Activated CD8-positive, alpha-beta T cell treated with anti-CD3 and anti-CD28 coated beads for 36 hours (primary cell): ENCODE measurements around the gene EIF4A2. TPM values are rescaled to one million over a fixed set of nuclear protein-coding genes. Genes with fewer than 3 reads are reported as not detected.
"Not testable (repeated sequence)": the region's sequence is repeated elsewhere in the genome, so short reads cannot be mapped to it uniquely, and the experiment has no call there.

Experiments used
- ATAC-seq: fragments of 200-7000 bp; cut with Tn5 transposase; one replicate; pipeline ENCODE4 v1.10.0; 2021; ENCODE audit warnings: mild to moderate bottlenecking, moderate library complexity
- CTCF ChIA-PET: fragments of 350-600 bp; sonication (Branson Sonifier 250); formaldehyde crosslinking; loops from one replicate; lab custom pipeline; 2021; ENCODE audit warnings: antibody characterized with exemption; lab: Charles Lee
- POLR2A ChIA-PET: fragments of 350-600 bp; sonication (Branson Sonifier 250); formaldehyde crosslinking; loops from one replicate; lab custom pipeline; 2021; ENCODE audit warnings: antibody characterized with exemption; lab: Charles Lee
- DNase-seq: peaks from one replicate; pipeline ENCODE4 v3.0.0-alpha.2; 2020
- H3K27ac Mint-ChIP-seq: one replicate; pipeline ENCODE4 v1.8.0; 2021; ENCODE audit warnings: mild to moderate bottlenecking, mixed read lengths
- H3K27me3 Mint-ChIP-seq: one replicate; pipeline ENCODE4 v1.8.0; 2021; ENCODE audit warnings: mixed read lengths
- H3K36me3 Mint-ChIP-seq: one replicate; pipeline ENCODE4 v1.8.0; 2021; ENCODE audit warnings: low read depth, mixed read lengths
- H3K4me1 Mint-ChIP-seq: one replicate; pipeline ENCODE4 v1.8.0; 2021; ENCODE audit warnings: low read depth, mixed read lengths
- H3K4me3 Mint-ChIP-seq: one replicate; pipeline ENCODE4 v1.8.0; 2021; ENCODE audit warnings: mild to moderate bottlenecking, moderate library complexity, mixed read lengths
- H3K9me3 Mint-ChIP-seq: one replicate; pipeline ENCODE4 v1.8.0; 2021; ENCODE audit warnings: mixed read lengths
- intact Hi-C: fragments of 100-400 bp; cut with micrococcal nuclease; formaldehyde crosslinking; loops from one replicate; pipeline ENCODE4 v1.10.0; 2022
- total RNA-seq, 2 experiments: library from RNA; stranded (reverse); gene quantifications; one replicate each; pipeline ENCODE4 v1.2.3, GENCODE V29; 2021
- TF ChIP-seq, protein P1 (sequence below): fragments of 200-600 bp; IDR thresholded peaks from one replicate; pipeline ENCODE4 v1.8.0; 2022; ENCODE audit warnings: antibody characterized with exemption, mild to moderate bottlenecking

The EIF4A2 gene
- total RNA-seq, 2 experiments from 2014 or later = 450 to 466 TPM

- ATAC-seq = no peak
- Mint-ChIP-seq H3K27ac (no peak overlapping the region), H3K4me3 (no peak overlapping the region), H3K4me1 (peaks cover 6% of the 10 kb centered on the region), H3K9me3 (no peaks in the 10 kb centered on the region), H3K36me3 (peaks cover 2% of the 10 kb centered on the region), H3K27me3 (peaks cover 1% of the 10 kb centered on the region)
- TF ChIP-seq, protein P1, sequence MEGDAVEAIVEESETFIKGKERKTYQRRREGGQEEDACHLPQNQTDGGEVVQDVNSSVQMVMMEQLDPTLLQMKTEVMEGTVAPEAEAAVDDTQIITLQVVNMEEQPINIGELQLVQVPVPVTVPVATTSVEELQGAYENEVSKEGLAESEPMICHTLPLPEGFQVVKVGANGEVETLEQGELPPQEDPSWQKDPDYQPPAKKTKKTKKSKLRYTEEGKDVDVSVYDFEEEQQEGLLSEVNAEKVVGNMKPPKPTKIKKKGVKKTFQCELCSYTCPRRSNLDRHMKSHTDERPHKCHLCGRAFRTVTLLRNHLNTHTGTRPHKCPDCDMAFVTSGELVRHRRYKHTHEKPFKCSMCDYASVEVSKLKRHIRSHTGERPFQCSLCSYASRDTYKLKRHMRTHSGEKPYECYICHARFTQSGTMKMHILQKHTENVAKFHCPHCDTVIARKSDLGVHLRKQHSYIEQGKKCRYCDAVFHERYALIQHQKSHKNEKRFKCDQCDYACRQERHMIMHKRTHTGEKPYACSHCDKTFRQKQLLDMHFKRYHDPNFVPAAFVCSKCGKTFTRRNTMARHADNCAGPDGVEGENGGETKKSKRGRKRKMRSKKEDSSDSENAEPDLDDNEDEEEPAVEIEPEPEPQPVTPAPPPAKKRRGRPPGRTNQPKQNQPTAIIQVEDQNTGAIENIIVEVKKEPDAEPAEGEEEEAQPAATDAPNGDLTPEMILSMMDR = no peak
- ChIA-PET POLR2A (no interaction called here), CTCF (interaction anchor here (1.2 kb wide), 1 partner anchor 23 kb away, joined by 3 read pairs; no protein-coding TSS in a partner anchor)
- intact Hi-C loops = no loop called here
- no peak for DNase-seq
These were observed 32.1 kb downstream of the EIF4A2 start for GRCh38 chr3:186815435-186815834.

DNA sequence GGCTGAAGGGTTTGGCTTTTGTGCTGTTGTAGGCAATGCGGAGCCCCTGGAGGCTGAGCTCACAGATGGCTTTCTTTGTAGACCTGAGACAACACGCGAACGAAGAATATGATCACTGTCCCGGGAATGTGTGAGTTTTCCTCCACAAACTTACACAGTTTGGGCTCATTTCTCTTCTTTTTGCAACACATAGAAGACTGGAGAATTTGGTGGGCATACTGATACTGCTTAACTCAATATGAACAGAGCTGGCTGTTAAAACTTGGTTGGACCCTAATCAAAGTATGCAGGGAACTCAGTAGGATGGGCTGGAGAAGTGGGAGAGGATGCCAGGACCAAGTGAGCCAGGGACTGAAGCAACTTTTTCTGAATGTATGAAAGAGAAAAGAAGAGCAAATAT lies 35.1 kb downstream of the EIF4A2 start:
- intact Hi-C loops = no loop called here
- Mint-ChIP-seq H3K4me3 (no peak overlapping the region), H3K9me3 (no peaks in the 10 kb centered on the region), H3K36me3 (peaks cover 2% of the 10 kb centered on the region), H3K27ac (no peak overlapping the region), H3K4me1 (peaks cover 9% of the 10 kb centered on the region), H3K27me3 (no peaks in the 10 kb centered on the region)
- no peak for DNase-seq
- no peak for ATAC-seq
- ChIA-PET POLR2A (interaction anchor here (0.6 to 1.6 kb wide), 5 partner anchors 9 to 757 kb away, joined by 3 to 5 read pairs (median 3); partner anchors contain the start of gene EIF4A2), CTCF (interaction anchor here (0.9 to 4.8 kb wide), 3 partner anchors 9 to 203 kb away, joined by 3 to 61 read pairs (median 26); partner anchors contain the start of gene RFC4)
- TF ChIP-seq, protein P1 = no peak

DNA sequence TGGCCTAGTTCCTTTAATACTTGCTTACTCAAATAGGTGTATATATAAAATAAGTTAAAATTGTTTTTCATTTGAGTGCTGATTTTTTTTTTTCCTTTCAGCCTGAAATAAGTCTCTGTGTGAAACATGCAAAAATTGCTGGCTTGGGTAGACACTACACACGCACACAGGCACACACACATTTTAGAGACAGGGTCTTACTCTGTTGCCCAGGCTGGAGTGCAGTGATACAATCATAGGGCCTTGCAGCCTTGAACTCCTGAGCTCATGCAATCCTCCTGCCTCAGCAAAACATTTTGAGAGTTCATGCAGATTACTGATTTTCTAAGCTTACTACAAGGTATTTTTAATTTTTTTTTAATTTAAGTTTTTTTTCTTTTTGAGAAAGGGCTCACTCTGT lies 35.6 kb downstream of the EIF4A2 start:
- Mint-ChIP-seq H3K27ac (no peak overlapping the region), H3K36me3 (peaks cover 2% of the 10 kb centered on the region), H3K4me3 (no peak overlapping the region), H3K27me3 (no peaks in the 10 kb centered on the region), H3K4me1 (peaks cover 10% of the 10 kb centered on the region), H3K9me3 (no peaks in the 10 kb centered on the region)
- TF ChIP-seq, protein P1 = no peak
- intact Hi-C loops = no loop called here
- POLR2A ChIA-PET = interaction anchor here (0.6 to 1.6 kb wide), 6 partner anchors 8 to 757 kb away, joined by 3 to 5 read pairs (median 3); partner anchors contain the start of gene RFC4
- CTCF ChIA-PET = interaction anchor here (0.9 to 4.8 kb wide), 3 partner anchors 8 to 203 kb away, joined by 3 to 61 read pairs (median 26); partner anchors contain the start of gene RFC4
- DNase-seq (no peak), ATAC-seq (no peak)

DNA sequence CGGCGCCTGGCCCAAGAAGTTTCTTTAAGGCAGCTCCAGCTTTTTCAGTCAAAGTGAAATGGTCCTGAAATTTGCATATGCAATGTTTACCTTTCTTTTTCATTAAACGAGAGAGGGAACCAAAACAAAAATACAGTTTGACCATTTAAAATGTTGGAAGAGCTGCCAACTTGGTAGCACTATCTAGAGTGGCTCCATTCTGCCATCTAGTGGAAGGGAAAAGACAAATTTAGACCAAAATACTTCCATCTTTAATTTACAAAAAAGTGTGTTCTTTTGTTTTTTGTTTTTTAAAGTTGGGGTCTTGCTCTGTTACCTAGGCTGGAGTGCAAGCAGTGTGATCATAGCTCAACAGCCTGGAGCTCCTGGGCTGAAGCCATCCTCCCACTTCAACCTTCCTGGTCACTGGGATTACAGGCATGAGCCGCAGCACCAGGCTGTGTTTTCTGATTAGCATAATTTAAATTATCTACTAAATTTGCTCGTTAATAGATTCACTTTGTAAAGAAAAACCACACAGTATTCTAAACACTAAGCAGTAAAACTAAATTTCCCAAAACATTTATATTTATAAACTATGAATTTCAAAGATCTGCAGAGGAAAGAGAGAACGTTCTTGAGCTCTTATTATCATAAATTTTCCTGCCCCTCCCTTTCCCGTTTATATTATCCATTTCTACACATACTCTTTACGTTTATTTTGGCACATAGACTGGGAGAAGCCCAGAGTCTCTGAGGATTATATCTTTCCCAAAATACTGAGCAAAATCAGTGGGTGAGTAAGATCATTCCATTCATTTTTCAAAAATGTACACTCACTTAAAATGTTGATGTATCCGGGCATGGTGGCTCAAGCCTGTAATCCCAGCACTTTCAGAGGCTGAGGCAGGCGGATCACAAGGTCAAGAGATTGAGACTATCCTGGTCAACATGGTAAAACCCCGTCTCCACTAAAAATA lies 38.3 kb downstream of the EIF4A2 start:
- ChIA-PET POLR2A (interaction anchor here (1.0 to 7.8 kb wide), 5 partner anchors 13 to 150 kb away, joined by 3 to 81 read pairs (median 3); partner anchors contain the start of gene EIF4A2), CTCF (interaction anchor here (0.7 to 9.0 kb wide), 41 partner anchors 9 to 895 kb away, joined by 3 to 129 read pairs (median 4); partner anchors contain the start of genes ADIPOQ, AHSG, DNAJB11 and RFC4)
- H3K4me3 Mint-ChIP-seq = no peak overlapping the region
- DNase-seq = no peak
- peaks cover 16% of the 10 kb centered on the region for H3K36me3 Mint-ChIP-seq
- intact Hi-C loops = loop anchor here (5.0 kb wide), 1 partner anchor 204 kb away; no protein-coding TSS in a partner anchor
- H3K27ac Mint-ChIP-seq = no peak overlapping the region
- H3K27me3 Mint-ChIP-seq = peaks cover 5% of the 10 kb centered on the region
- TF ChIP-seq, protein P1 = peak; percentile 64
- peaks cover 23% of the 10 kb centered on the region for H3K4me1 Mint-ChIP-seq
- no peaks in the 10 kb centered on the region for H3K9me3 Mint-ChIP-seq
- no peak for ATAC-seq

DNA sequence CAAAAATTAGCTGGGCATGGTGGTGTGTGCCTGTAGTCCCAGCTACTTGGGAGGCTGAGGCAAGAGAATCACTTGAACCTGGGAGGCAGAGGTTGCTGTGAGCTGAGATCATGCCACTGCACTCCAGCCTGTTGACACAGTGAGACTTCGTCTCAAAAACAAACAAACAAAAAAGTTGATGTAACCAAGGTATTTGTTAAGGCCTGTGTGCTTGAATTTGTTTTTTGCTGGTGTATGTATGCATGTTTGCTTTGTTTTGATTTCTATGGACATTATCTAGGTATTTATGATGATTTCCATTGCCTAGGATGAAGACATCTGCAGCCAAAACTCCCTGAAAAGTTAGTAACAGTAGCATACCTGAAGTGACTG lies 39.0 kb downstream of the EIF4A2 start:
- Mint-ChIP-seq H3K4me1 (peaks cover 23% of the 10 kb centered on the region), H3K36me3 (peaks cover 16% of the 10 kb centered on the region)
- ATAC-seq, H3K27me3 Mint-ChIP-seq, H3K9me3 Mint-ChIP-seq, DNase-seq, H3K4me3 Mint-ChIP-seq, H3K27ac Mint-ChIP-seq: not testable (repeated sequence)
- CTCF ChIA-PET = interaction anchor here (0.7 to 9.0 kb wide), 24 partner anchors 10 to 342 kb away, joined by 3 to 129 read pairs (median 4); partner anchors contain the start of genes ADIPOQ, AHSG, DNAJB11 and RFC4
- intact Hi-C loops = loop anchor here (5.0 kb wide), 1 partner anchor 205 kb away; no protein-coding TSS in a partner anchor
- POLR2A ChIA-PET = interaction anchor here (1.0 to 7.8 kb wide), 5 partner anchors 14 to 149 kb away, joined by 3 to 81 read pairs (median 3); partner anchors contain the start of gene EIF4A2
